ENCODE measurements around the gene ZNF804B.

GRCh38 chr7:89129600-89130375, 370.3 kb downstream of the ZNF804B start:
- TF ChIP-seq, protein P1, sequence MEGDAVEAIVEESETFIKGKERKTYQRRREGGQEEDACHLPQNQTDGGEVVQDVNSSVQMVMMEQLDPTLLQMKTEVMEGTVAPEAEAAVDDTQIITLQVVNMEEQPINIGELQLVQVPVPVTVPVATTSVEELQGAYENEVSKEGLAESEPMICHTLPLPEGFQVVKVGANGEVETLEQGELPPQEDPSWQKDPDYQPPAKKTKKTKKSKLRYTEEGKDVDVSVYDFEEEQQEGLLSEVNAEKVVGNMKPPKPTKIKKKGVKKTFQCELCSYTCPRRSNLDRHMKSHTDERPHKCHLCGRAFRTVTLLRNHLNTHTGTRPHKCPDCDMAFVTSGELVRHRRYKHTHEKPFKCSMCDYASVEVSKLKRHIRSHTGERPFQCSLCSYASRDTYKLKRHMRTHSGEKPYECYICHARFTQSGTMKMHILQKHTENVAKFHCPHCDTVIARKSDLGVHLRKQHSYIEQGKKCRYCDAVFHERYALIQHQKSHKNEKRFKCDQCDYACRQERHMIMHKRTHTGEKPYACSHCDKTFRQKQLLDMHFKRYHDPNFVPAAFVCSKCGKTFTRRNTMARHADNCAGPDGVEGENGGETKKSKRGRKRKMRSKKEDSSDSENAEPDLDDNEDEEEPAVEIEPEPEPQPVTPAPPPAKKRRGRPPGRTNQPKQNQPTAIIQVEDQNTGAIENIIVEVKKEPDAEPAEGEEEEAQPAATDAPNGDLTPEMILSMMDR (conservative IDR thresholded peaks at IDR 0.05; ENCODE audit: low read depth, low read length): no peak
- TF ChIP-seq EZH2 (IDR thresholded peaks at IDR 0.05; ENCODE audit: low read length, unreplicated experiment): no peak
